H9 (cell line): Measurements from ENCODE around the gene KIF26A. TPM values are rescaled to one million over a fixed set of nuclear protein-coding genes. Genes with fewer than 3 reads are reported as not detected.

ENCODE experiments used
- DNase-seq: peaks from one replicate; pipeline ENCODE4 v3.0.0-alpha.2; 2017
- H2AFZ ChIP-seq: one replicate; pipeline ENCODE4 v1.6.1; 2013; ENCODE audit warnings: mild to moderate bottlenecking, low read length, control low read depth, moderate library complexity
- H2AK5ac ChIP-seq: 2 replicates; pipeline ENCODE4 v1.6.1; 2013; ENCODE audit warnings: low read length, control low read depth, mixed read lengths; ENCODE audit not compliant: insufficient read length
- H2BK120ac ChIP-seq: one replicate; pipeline ENCODE4 v1.6.1; 2013; ENCODE audit warnings: low read depth, mild to moderate bottlenecking, low read length, control low read depth, inconsistent platforms; ENCODE audit not compliant: poor library complexity, severe bottlenecking
- H2BK12ac ChIP-seq: 2 replicates; pipeline ENCODE4 v1.6.1; 2013; ENCODE audit warnings: low read length, control low read depth, mixed read lengths, low read depth; ENCODE audit not compliant: insufficient read length
- H2BK15ac ChIP-seq: 2 replicates; pipeline ENCODE4 v1.6.1; 2013; ENCODE audit warnings: low read depth, low read length, control low read depth
- H2BK20ac ChIP-seq: one replicate; pipeline ENCODE4 v1.6.1; 2013; ENCODE audit warnings: low read depth, mild to moderate bottlenecking, low read length, control low read depth, inconsistent platforms; ENCODE audit not compliant: poor library complexity, severe bottlenecking
- H2BK5ac ChIP-seq: 2 replicates; pipeline ENCODE4 v1.6.1; 2013; ENCODE audit warnings: low read length, control low read depth, mixed read lengths; ENCODE audit not compliant: insufficient read length
- H3K14ac ChIP-seq: 2 replicates; pipeline ENCODE4 v1.6.1; 2013; ENCODE audit warnings: low read length, control low read depth; ENCODE audit not compliant: insufficient read depth
- H3K18ac ChIP-seq: 2 replicates; pipeline ENCODE4 v1.6.1; 2013; ENCODE audit warnings: low read depth, mild to moderate bottlenecking, mixed read lengths, low read length, control low read depth; ENCODE audit not compliant: insufficient read length
- H3K23ac ChIP-seq: 2 replicates; pipeline ENCODE4 v1.6.1; 2013; ENCODE audit warnings: low read length, control low read depth, mixed read lengths, low read depth; ENCODE audit not compliant: insufficient read length
- H3K23me2 ChIP-seq: 2 replicates; pipeline ENCODE4 v1.6.1; 2013; ENCODE audit warnings: low read depth, mild to moderate bottlenecking, mixed read lengths, low read length, control low read depth; ENCODE audit not compliant: insufficient read length, poor library complexity, severe bottlenecking
- H3K27ac ChIP-seq: 2 replicates; pipeline ENCODE4 v1.5.1; 2013; ENCODE audit warnings: low read length, control low read depth, mixed read lengths, low read depth; ENCODE audit not compliant: insufficient read length
- H3K27me3 ChIP-seq: 2 replicates; pipeline ENCODE4 v1.6.1; 2013; ENCODE audit warnings: low read length, control low read depth, inconsistent platforms; ENCODE audit not compliant: insufficient read depth
- H3K4ac ChIP-seq: 2 replicates; pipeline ENCODE4 v1.6.1; 2013; ENCODE audit warnings: low read depth, mild to moderate bottlenecking, control low read depth, inconsistent platforms, low read length, moderate library complexity
- H3K4me1 ChIP-seq: 2 replicates; pipeline ENCODE4 v1.6.1; 2013; ENCODE audit warnings: low read length, control low read depth, inconsistent platforms; ENCODE audit not compliant: insufficient read depth
- H3K4me2 ChIP-seq: 2 replicates; pipeline ENCODE4 v1.6.1; 2013; ENCODE audit warnings: low read length, control low read depth, mixed read lengths; ENCODE audit not compliant: insufficient read length, insufficient read depth
- H3K56ac ChIP-seq: 2 replicates; pipeline ENCODE4 v1.6.1; 2013; ENCODE audit warnings: low read depth, mild to moderate bottlenecking, mixed read lengths, low read length, control low read depth; ENCODE audit not compliant: insufficient read length
- H3K79me1 ChIP-seq: 2 replicates; pipeline ENCODE4 v1.6.1; 2013; ENCODE audit warnings: low read depth, mild to moderate bottlenecking, moderate library complexity, low read length, control low read depth, inconsistent platforms; ENCODE audit not compliant: insufficient read depth, poor library complexity, severe bottlenecking
- H3K79me2 ChIP-seq: 2 replicates; pipeline ENCODE4 v1.6.1; 2013; ENCODE audit warnings: low read length, control low read depth, inconsistent platforms; ENCODE audit not compliant: insufficient read depth
- H3K9ac ChIP-seq: 2 replicates; pipeline ENCODE4 v1.6.1; 2013; ENCODE audit warnings: low read length, control low read depth, mixed read lengths; ENCODE audit not compliant: insufficient read length; ENCODE audit errors: extremely low read depth
- H3K9me3 ChIP-seq: one replicate; pipeline ENCODE4 v1.6.1; 2013; ENCODE audit warnings: low read depth, low read length, inconsistent platforms; ENCODE audit not compliant: control insufficient read depth
- H3T11ph ChIP-seq: one replicate; pipeline ENCODE4 v1.6.1; 2013; ENCODE audit warnings: mild to moderate bottlenecking, low read length, control low read depth, inconsistent platforms
- H4K20me1 ChIP-seq: one replicate; pipeline ENCODE4 v1.6.1; 2013; ENCODE audit not compliant: control insufficient read depth, insufficient read length, insufficient read depth
- H4K5ac ChIP-seq: 2 replicates; pipeline ENCODE4 v1.6.1; 2013; ENCODE audit warnings: low read depth, mild to moderate bottlenecking, mixed read lengths, low read length, control low read depth; ENCODE audit not compliant: insufficient read length
- H4K8ac ChIP-seq: replicated peaks from 2 replicates; pipeline ENCODE4 v1.6.1; 2013; ENCODE audit warnings: low read length, control low read depth, mixed read lengths, low read depth; ENCODE audit not compliant: insufficient read length
- H4K91ac ChIP-seq: 2 replicates; pipeline ENCODE4 v1.6.1; 2013; ENCODE audit warnings: low read depth, mild to moderate bottlenecking, moderate library complexity, mixed read lengths, low read length, control low read depth; ENCODE audit not compliant: insufficient read length
- H3K27ac Mint-ChIP-seq, 3 experiments: 2 replicates in 2 of 3; 3 replicates in 1 of 3; pipeline ENCODE4 v1.8.0; 2020 to 2021; ENCODE audit warnings: mixed read lengths in 3 of 3, mild to moderate bottlenecking in 1 of 3, moderate library complexity in 1 of 3
- H3K27me3 Mint-ChIP-seq: 2 replicates; pipeline ENCODE4 v1.8.0; 2021; ENCODE audit warnings: low read depth, mild to moderate bottlenecking, moderate library complexity, mixed read lengths
- H3K36me3 Mint-ChIP-seq, 3 experiments: 2 replicates in 2 of 3; 3 replicates in 1 of 3; pipeline ENCODE4 v1.8.0; 2020 to 2021; ENCODE audit warnings: low read depth in 3 of 3, mixed read lengths in 3 of 3; ENCODE audit not compliant: insufficient read depth in 1 of 3
- H3K4me1 Mint-ChIP-seq, 2 experiments: 2 replicates each; pipeline ENCODE4 v1.8.0; 2020; ENCODE audit warnings: mixed read lengths in 2 of 2
- H3K4me3 Mint-ChIP-seq, 2 experiments: 2 replicates in 1 of 2; 3 replicates in 1 of 2; pipeline ENCODE4 v1.8.0; 2020 to 2021; ENCODE audit warnings: mild to moderate bottlenecking in 2 of 2, mixed read lengths in 2 of 2, moderate library complexity in 1 of 2
- H3K9me3 Mint-ChIP-seq, 2 experiments: 2 replicates in 1 of 2; 3 replicates in 1 of 2; pipeline ENCODE4 v1.8.0; 2020; ENCODE audit warnings: mild to moderate bottlenecking in 2 of 2, mixed read lengths in 2 of 2, moderate library complexity in 1 of 2
- CTCF ChIP-seq: fragments of 200-600 bp; sonication (generic); conservative IDR thresholded peaks from 3 replicates; pipeline ENCODE4 v1.8.0; 2021; ENCODE audit warnings: antibody characterized with exemption, mild to moderate bottlenecking
- WGBS: extraction: QIAGEN DNeasy Blood & Tissue Kit; methylation state at CpG from one replicate; pipeline ENCODE4 v1.1.7; 2013; ENCODE audit warnings: missing lambda C conversion rate, low lambda C conversion rate, mixed read lengths; ENCODE audit not compliant: insufficient read length; ENCODE audit errors: extremely low coverage; 5-methylcytosine and 5-hydroxymethylcytosine counted together
- total RNA-seq: library from RNA; stranded (reverse); gene quantifications from 2 replicates; pipeline ENCODE4 v1.2.1, GENCODE V29; 2021

Gene KIF26A
- total RNA-seq, 1 experiment from 2014 or later, result 44.2 TPM

GRCh38 chr14:104133496-104133895 is 4.9 kb upstream of the KIF26A start:
- Histone ChIP-seq H3K79me2 (no peaks in the 10 kb centered on the region), H3K18ac (no peak overlapping the region), H4K91ac (no peak overlapping the region), H2BK12ac (no peak overlapping the region), H3K4me1 (no peaks in the 10 kb centered on the region), H4K5ac (no peak overlapping the region), H3K9ac (no peak overlapping the region), H4K8ac (no peak overlapping the region), H2AFZ (no peak overlapping the region), H3K23ac (no peak overlapping the region), H3T11ph (no peak overlapping the region), H3K9me3 (no peaks in the 10 kb centered on the region), H3K23me2 (peaks cover 13% of the 10 kb centered on the region), H3K14ac (no peak overlapping the region), H3K27me3 (peaks cover 19% of the 10 kb centered on the region), H2BK20ac (no peak overlapping the region), H4K20me1 (peaks cover 2% of the 10 kb centered on the region), H3K4ac (no peak overlapping the region), H2BK15ac (no peak overlapping the region), H3K4me2 (no peak overlapping the region), H3K27ac (no peak overlapping the region), H3K79me1 (no peaks in the 10 kb centered on the region), H3K56ac (no peak overlapping the region), H2AK5ac (no peak overlapping the region), H2BK5ac (no peak overlapping the region), H2BK120ac (no peak overlapping the region)
- H3K9me3 Mint-ChIP-seq, result peaks cover 17% of the 10 kb centered on the region in 2 experiments
- H3K4me3 Mint-ChIP-seq, result no peak overlapping the region
- H3K36me3 Mint-ChIP-seq, result peaks cover 0 to 11% (median 7%) of the 10 kb centered on the region in 3 experiments; a peak in 3 of 7 replicates
- no peak for TF ChIP-seq CTCF
- peak; percentile 18 for DNase-seq
- H3K4me1 Mint-ChIP-seq, result peaks cover 9 to 18% of the 10 kb centered on the region in 2 experiments
- WGBS, result no CpG with 5 or more reads among the region's 9 CpGs
- H3K27ac Mint-ChIP-seq, result no peak overlapping the region
- peaks cover 67% of the 10 kb centered on the region for H3K27me3 Mint-ChIP-seq
